ENCODE data around the gene PSTPIP2. TPM values are rescaled to one million over a fixed set of nuclear protein-coding genes. Genes with fewer than 3 reads are reported as not detected.
A peak's percentile ranks its signal among the peaks of the same experiment; 100 is the strongest.

Gene PSTPIP2
- total and polyA plus RNA-seq, 9 of the 15 experiments (the other 6 are each of a cell fraction or from before 2014, with no cell fraction given): 14.0 to 45.7 (median 27.1) TPM

GRCh38 chr18:46054956-46055837 is 16.9 kb downstream of the PSTPIP2 start:
- DNase-seq (ENCODE audit: extremely low read depth in 1 of 4, low spot score in 3 of 4) (peak in 1 of 4 experiments; percentile 28), ATAC-seq (peak; percentile 58), FAIRE-seq (peak; percentile 6)
- in situ Hi-C loops (cut with MboI) (no loop called here), intact Hi-C loops (cut with micrococcal nuclease) (no loop called here)
- BruUV-seq (replicated peaks): no TSS peak
- no peak for TF ChIP-seq ID3 (CRISPR knock-in tag; IDR thresholded peaks at IDR 0.05)
- 0 out of 2 replicates have a peak, but pooled peaks have one; percentile 25 for TF ChIP-seq ID3 (tag; IDR thresholded peaks at IDR 0.05)
- TF ChIP-seq RCOR1 (IDR thresholded peaks at IDR 0.05; ENCODE audit: borderline replicate concordance in 1 of 2, low read depth in 2 of 2, low read length in 2 of 2): peak in 1 of 2 experiments; percentile 43; a peak in 1 of 4 replicates
- no peak for TF ChIP-seq NR2C1 (IDR thresholded peaks at IDR 0.05)
- TF ChIP-seq NR2C1 (tag; IDR thresholded peaks at IDR 0.05): peak; percentile 41; the same call in 1 of the 2 replicates
- peak; percentile 48; the same call in 1 of the 2 replicates for TF ChIP-seq CTBP1 (IDR thresholded peaks at IDR 0.05; ENCODE audit: borderline replicate concordance)
- peak; percentile 54; the same call in 1 of the 2 replicates for TF ChIP-seq ESRRA (IDR thresholded peaks at IDR 0.05; ENCODE audit: borderline replicate concordance, low read depth)
- no peak for TF ChIP-seq ZNF134 (CRISPR knock-in tag; conservative IDR thresholded peaks at IDR 0.05)
- no peak for TF ChIP-seq E4F1 (CRISPR knock-in tag; IDR thresholded peaks at IDR 0.05; ENCODE audit: borderline replicate concordance)
- Histone ChIP-seq H3K4me3 (no peak overlapping the region), H3K4me1 (replicated peaks in 1 of 2; ENCODE audit: control insufficient read depth in 2 of 2, insufficient read depth in 2 of 2, low read length in 2 of 2) (peaks cover 6 to 31% of the 10 kb centered on the region in 2 experiments; a peak in 4 of 5 replicates), H2AFZ (ENCODE audit: low read depth, low read length) (no peak overlapping the region), H3K9ac (ENCODE audit: insufficient read depth in 1 of 2, low read depth in 2 of 2, low read length in 2 of 2) (0 out of 4 replicates have a peak overlapping the region, but pooled peaks of 1 of the 2 experiments have one; percentile 13), H3K4me2 (ENCODE audit: insufficient read depth, low read length) (peak overlapping the region; percentile 14; the same call in 1 of the 2 replicates), H3K9me1 (ENCODE audit: control insufficient read depth, insufficient read depth, low read length) (no peaks in the 10 kb centered on the region), H3K9me3 (replicated peaks; ENCODE audit: control insufficient read depth, insufficient read depth, low read depth, low read length) (no peaks in the 10 kb centered on the region), H3K79me2 (ENCODE audit: control insufficient read depth, insufficient read depth, low read length) (peaks cover 35% of the 10 kb centered on the region), H3K27ac (ENCODE audit: extremely low read depth, low read depth, low read length) (no peak overlapping the region; the same call in 1 of the 3 replicates), H3K27me3 (ENCODE audit: control insufficient read depth in 2 of 2, insufficient read depth in 2 of 2, low read length in 2 of 2) (no peaks in the 10 kb centered on the region), H3K36me3 (ENCODE audit: control insufficient read depth, insufficient read depth, low read length) (0 out of 3 replicates have a peak, but pooled peaks cover 4% of the 10 kb centered on the region), H4K20me1 (replicated peaks; ENCODE audit: control insufficient read depth, insufficient read depth, low read length) (no peaks in the 10 kb centered on the region)
- ChIA-PET CTCF (ENCODE audit: low intra/inter-chr PET ratio) (no interaction called here), POLR2A (interaction anchor here (0.6 to 0.7 kb wide), 2 partner anchors 11 to 28 kb away, joined by 3 to 4 read pairs; no protein-coding TSS in a partner anchor)
- WGBS (ENCODE audit: insufficient coverage, low coverage, missing lambda C conversion rate): 49% methylated on average over 6 of the region's 6 CpGs
